ENCODE results near the gene ITPR3. TPM values are rescaled to one million over a fixed set of nuclear protein-coding genes. Genes with fewer than 3 reads are reported as not detected.
A peak's percentile ranks its signal among the peaks of the same experiment; 100 is the strongest.

The ITPR3 gene
- polyA plus RNA-seq, 1 of the 3 experiments (the other 2 are of a cell fraction) = 8.1 TPM

DNA sequence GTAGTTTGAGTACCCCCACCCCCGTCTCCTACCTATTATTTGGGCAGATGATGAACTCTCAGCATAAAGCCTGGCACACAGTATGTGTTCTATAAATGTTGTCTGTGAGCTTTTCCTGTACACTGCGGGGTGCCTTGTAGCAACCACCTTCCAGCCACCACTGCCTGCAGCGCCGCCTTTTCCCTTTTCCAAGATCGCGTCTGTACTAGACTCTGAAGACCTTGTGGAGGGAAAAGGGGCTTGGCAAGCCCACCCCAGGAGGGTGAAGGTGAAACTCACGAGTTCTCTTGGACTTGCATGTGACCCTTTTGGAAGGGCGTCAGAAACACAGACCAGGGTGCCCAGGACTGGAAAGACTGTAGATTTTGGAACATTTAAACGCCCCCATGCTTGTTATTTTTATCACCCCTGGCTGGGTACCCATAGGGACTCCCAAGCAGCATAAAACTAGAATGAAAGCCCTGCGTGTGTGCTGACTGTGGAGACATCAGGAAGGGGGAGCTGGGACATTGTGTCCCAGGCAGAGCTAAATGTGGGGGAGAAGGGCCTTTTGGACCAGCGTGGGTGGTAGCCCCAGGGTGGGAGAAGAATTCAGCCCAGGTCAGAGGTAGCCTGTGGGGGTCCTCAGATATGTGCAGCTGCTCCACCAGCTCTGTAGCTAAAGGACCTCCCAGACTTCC lies 49.3 kb upstream of the ITPR3 start:
- Histone ChIP-seq H3K4me1 (ENCODE audit: control insufficient read depth in 1 of 2, insufficient read depth in 2 of 2, low read depth in 1 of 2, low read length in 1 of 2) (peaks cover 5 to 8% of the 10 kb centered on the region in 2 experiments; a peak in 1 of 4 replicates), H3K9me2 (no peaks in the 10 kb centered on the region), H3F3A (replicated peaks; ENCODE audit: insufficient read depth) (no peaks in the 10 kb centered on the region), H3K36me3 (replicated peaks in 1 of 2; ENCODE audit: control insufficient read depth in 1 of 2, insufficient read depth in 2 of 2, low read length in 1 of 2) (peaks cover 8 to 26% of the 10 kb centered on the region in 2 experiments), H3K27me3 (ENCODE audit: insufficient read depth) (no peaks in the 10 kb centered on the region), H3K4me2 (peak overlapping the region; percentile 92), H3K9me3 (no peaks in the 10 kb centered on the region), H3K79me2 (ENCODE audit: insufficient read depth) (no peaks in the 10 kb centered on the region), H3K4me3 (ENCODE audit: low read depth in 2 of 2, low read length in 1 of 2) (peak overlapping the region; percentile 61 to 64; a peak in 3 of 4 replicates), H3K27ac (ENCODE audit: low read depth in 2 of 2, low read length in 1 of 2) (peak overlapping the region in 1 of 2 experiments; percentile 59; a peak in 1 of 4 replicates), H2AFZ (ENCODE audit: low read depth) (peak overlapping the region; percentile 91), H3K9ac (peak overlapping the region; percentile 58; the same call in 1 of the 2 replicates), H4K20me1 (ENCODE audit: insufficient read depth) (no peaks in the 10 kb centered on the region)
- no peak for TF ChIP-seq RCOR1 (IDR thresholded peaks at IDR 0.05; ENCODE audit: low read length)
- no peak for TF ChIP-seq PBX3 (IDR thresholded peaks at IDR 0.05)
- TF ChIP-seq RXRA (IDR thresholded peaks at IDR 0.05; ENCODE audit: borderline replicate concordance, low read depth) = no peak
- no peak for TF ChIP-seq MEF2A (IDR thresholded peaks at IDR 0.05; ENCODE audit: borderline replicate concordance, low read depth)
- TF ChIP-seq RAD21 (IDR thresholded peaks at IDR 0.05; ENCODE audit: low read length) = no peak
- no peak for TF ChIP-seq USF2 (IDR thresholded peaks at IDR 0.05; ENCODE audit: borderline replicate concordance, low read depth, low read length)
- no peak for TF ChIP-seq USF1 (IDR thresholded peaks at IDR 0.05; ENCODE audit: borderline replicate concordance, low read depth)
- TF ChIP-seq EP300 (IDR thresholded peaks at IDR 0.05; ENCODE audit: borderline replicate concordance in 1 of 2, low read depth in 1 of 2, low read length in 1 of 2) = no peak
- no peak for TF ChIP-seq SMC3 (IDR thresholded peaks at IDR 0.05; ENCODE audit: low read depth, low read length)
- no peak for TF ChIP-seq TAF1 (IDR thresholded peaks at IDR 0.05; ENCODE audit: borderline replicate concordance, low read depth, low read length)
- TF ChIP-seq, protein P1, sequence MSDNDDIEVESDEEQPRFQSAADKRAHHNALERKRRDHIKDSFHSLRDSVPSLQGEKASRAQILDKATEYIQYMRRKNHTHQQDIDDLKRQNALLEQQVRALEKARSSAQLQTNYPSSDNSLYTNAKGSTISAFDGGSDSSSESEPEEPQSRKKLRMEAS (IDR thresholded peaks at IDR 0.05; ENCODE audit: low read depth) = no peak
- TF ChIP-seq NFIC (IDR thresholded peaks at IDR 0.05; ENCODE audit: borderline replicate concordance) = no peak
- TF ChIP-seq RFX5 (IDR thresholded peaks at IDR 0.05; ENCODE audit: low read length) = no peak
- no peak for TF ChIP-seq TCF12 (IDR thresholded peaks at IDR 0.05)
- TF ChIP-seq FOXM1 (IDR thresholded peaks at IDR 0.05; ENCODE audit: low read depth) = no peak
- no peak for TF ChIP-seq YY1 (IDR thresholded peaks at IDR 0.05; ENCODE audit: low read depth)
- TF ChIP-seq FOSL2 (IDR thresholded peaks at IDR 0.05; ENCODE audit: borderline replicate concordance, low read depth) = no peak
- no peak for TF ChIP-seq POLR2AphosphoS5 (IDR thresholded peaks at IDR 0.05; ENCODE audit: low read depth, low read length)
- POLR2A ChIA-PET = interaction anchor here (1.0 kb wide), 1 partner anchor 134 kb away, joined by 3 read pairs; no protein-coding TSS in a partner anchor
- CTCF ChIA-PET = no interaction called here
- peak; percentile 46 for DNase-seq
- 71% methylated on average over 11 of the region's 11 CpGs for WGBS (ENCODE audit: low lambda C conversion rate)
